Hepatic stellate cell (primary cell): ENCODE results near the gene REXO1.

Source experiments
- DNase-seq: peaks from one replicate; pipeline ENCODE4 v3.0.0; 2011; ENCODE audit warnings: low spot score

Gene REXO1

GRCh38 chr19:1861599-1862031 lies 13.3 kb upstream of the REXO1 start:
- no peak for DNase-seq

DNA sequence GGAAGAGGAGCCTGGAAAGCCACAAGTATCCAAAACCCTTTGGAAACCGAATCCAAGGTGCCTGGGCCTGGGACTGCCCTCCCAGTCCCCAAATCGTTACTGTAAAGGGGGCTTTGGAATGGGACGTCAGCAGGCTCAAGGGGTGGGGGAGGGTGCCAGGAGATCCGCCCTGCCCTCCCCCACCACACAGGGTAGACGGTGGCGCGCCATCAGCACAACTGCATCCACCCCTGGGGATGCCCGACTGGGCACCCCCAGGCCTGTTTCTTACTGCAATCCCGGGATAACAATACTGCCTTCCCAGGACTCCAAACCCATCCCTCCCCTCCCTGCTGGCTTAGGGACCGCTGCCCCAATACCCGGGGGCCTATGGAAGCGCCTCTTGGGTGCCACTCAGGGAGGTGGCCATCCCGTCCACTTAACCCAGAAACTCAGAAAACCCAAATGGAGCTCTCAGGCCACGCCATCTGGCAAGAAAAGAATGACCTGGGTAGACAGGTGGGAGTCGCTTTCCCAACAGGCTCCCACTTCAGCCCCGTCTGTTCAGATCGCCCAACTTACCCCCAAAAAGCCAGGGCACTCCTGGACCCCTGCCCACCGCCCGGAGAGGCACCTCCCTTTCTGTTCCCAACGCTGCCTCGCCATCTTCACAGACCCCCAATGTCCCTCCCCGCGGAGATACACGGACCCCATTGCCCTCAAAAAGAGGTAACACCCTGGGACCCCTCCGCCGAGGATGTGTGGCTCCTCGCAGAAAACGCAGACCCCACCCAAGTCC lies 12.7 kb upstream of the REXO1 start:
- DNase-seq: no peak

DNA sequence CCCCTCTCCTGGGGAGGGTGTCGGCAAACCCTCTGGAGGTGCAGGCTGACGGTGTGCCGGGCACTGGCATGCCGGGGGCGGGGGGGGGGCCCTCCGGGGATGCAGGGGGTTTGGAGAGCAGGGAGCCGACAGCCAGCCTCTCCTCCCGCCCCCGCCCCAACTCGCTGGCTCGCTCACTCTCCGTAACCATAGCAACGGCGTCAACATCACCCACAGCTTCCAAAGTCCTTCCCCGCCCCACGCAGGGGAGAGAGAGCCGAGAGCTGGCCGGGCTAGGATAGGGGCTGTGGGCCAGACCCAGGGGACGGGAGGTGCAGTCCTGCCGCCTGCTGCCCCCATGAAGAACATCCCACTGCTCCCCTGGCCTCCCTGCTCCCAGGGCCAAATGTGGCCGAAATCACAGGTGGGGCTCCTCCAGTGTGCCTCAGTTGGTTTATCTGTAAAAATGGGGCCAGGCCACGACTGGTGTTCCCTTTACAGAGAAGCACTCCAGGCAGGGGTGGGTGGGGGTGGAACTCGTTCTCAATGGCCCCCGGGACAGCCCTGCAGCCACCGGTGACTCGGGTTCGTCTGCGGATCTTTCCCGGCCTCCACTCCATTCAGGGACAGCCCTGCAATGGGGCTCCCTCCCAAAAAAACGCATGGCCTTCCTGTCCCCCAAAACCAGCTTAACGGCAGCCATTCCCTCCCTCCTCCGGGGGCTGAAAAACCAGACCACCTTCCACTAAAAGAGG lies 11.9 kb upstream of the REXO1 start:
- DNase-seq: peak; percentile 90

GRCh38 chr19:1859331-1859781 lies 11.1 kb upstream of the REXO1 start:
- no peak for DNase-seq

- no peak for DNase-seq
These were observed 10.3 kb upstream of the REXO1 start for GRCh38 chr19:1858412-1859081.

DNA sequence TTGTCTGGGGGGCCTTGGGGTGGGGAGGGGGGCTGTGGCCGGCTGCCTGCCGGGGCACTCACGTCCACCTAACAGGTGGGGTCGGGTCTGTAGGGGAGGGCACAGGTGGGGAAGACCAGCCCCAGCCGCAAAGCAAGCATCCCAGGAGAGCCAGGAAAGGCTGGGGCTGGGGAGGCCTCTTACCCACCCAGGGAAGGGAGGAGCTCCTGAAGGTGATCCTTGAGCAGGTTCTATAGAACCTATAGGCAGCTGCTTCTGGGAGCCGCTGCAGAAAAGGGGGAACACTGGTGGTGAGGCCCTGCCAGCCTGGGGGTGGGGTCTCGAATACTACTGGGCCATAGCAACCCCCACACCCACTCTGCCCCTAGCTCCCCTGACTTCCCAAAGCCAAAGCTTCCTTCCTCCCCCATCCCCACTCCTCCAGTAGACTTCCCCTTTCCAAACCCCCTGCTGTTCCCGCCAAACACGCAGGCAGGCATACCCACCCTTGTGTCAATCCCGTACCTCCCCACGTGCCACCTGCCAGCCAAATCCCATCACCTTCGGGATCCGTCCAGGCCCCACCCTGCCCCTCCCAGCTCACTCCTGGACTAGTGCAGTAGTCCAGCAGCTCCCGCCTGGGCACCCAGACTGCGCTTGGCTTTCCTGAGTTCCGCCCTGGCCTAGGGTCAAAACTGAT lies 9.5 kb upstream of the REXO1 start:
- DNase-seq: no peak

DNA sequence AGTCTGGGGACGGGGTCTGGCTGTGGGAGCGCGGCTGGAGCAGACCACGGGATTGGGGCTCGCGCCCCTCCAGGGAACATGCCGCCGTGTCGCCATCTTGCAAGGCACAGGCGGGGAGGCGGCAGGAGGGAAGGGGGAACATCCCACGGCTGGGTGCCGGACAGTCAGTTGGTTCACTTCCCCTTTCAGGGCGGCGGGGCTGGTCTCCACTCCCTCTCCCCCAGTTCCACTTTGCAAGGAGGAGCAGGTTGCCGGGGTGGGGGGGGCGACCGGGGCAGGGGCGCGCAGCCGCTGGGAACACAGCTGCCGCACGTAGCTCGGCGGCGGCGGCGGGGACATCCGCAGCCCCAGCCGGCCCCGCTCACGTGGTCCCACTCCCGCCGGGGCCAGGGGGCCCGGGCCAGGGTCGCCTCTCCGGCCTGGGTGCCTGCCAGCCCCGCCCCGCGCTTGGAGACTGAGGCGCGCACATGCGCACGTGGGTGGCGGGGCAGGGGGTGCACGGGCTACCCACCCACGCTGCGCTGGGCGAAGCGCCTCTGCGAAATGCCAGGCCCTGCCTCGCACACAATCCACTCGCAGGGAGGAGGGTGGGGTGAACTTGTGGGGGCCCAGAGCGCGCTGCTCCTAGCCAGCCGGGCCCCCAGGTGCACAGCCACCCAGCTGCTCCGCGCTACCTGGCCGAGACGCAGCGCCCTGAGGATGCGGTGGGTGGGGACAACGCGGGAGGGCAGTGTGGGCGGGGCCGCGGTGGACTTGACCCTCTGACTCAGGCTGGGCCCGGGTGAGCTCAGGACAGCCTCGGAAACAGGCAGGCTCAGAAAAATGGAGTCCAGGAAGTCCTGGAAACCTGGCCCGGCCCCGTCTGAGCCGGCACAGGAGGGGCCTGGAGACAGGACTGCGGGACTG lies 8.7 kb upstream of the REXO1 start:
- DNase-seq: peak; percentile 89

DNA sequence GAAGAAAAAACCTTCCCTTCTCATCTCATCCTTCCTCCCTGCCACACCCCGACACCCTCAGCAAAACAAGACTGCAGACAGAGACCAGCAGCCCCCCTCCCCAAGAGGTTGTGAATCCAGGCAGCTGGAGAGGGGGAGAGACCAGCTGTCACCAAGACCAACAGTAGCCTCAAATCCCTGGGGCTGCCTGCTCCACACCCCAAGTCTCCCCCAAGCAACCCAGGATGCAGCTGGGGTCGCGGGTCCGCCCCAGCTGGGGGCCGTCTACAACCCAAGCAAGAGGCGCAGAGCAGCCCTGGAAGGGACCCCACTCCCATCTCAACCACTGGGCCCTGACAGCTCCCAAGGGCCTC lies 8.0 kb upstream of the REXO1 start:
- DNase-seq: no peak

DNA sequence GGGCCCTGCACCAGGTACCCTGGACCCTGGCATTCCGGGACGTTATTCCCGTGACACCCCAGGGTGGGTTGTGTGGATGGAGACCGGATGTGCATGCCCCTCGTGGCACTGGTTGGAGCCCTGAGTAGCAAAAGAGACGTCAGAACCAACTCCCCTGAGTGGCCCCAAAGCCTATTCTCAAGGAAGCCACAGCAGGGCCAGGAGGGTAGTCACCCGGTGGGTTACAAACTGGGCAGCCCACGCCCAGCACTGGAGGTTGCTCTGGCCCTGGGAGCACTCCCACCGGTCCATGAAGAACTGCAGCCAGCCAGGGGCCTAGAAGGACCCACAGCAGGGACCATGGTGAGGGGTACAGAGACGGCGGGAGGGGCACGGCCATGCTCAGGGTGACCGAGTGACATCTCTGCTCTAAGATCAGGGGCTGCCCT lies 7.6 kb upstream of the REXO1 start:
- DNase-seq: no peak

DNA sequence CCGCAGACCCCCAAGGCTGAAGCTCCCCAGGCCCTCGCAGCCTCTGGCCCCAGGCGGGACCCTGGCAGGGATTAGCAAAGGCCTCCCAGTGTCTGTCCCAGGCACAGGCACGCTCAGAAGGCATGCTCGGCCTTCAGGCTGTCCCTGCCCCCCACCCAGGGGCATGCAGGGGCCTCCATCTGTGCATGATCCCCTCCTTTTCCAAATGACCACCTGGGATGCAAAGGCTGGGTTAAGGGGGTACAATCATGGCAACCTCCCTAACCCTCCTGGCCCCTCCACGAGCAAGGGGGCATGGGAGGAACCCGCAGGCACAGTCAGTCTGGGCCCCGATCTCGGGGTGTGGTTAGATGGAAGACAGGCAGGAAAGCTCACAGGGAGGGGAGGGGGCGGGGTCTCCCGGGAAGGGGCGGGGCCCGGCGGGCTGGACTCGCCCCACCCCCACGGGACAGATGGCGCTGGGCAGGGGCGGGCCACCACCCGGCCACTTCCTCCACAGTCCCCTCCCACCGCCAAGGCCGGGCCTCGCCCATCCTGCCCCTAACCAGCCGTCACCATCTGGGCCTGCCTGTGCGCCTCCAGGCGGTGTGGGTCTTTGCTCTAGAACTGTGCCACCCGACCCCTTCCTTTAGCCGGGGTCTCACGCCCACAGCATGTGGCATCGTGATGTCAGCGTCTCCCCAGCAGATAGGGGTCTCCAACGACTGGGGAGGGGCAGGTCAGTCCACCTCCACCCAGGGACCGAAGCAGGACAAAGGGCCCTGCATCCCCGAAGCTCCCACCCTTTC lies 7.0 kb upstream of the REXO1 start:
- peak; percentile 96 for DNase-seq

DNA sequence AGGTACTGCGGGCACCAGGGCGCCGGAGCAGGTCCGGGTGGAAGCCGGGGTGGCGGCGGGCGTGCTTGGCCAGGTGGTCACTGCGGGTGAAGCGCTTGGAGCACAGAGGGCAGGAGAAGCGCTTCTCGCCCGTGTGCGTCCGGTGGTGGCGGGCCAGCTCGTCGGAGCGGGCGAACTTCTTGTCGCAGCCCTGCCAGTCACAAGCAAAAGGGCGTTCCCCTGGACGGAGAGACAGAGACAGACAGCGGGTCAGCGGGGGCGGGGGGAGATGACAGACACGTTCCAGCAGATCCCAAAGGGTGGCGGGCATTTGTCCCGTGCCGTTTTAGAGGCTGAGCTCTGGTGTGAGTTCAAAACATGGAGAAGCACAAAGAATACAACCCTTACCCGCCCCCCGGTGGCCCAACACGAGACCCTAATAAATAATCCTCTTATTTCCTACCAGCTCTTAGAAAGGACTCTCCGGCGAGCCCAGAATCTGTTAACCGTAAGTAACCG lies 6.3 kb upstream of the REXO1 start:
- DNase-seq: no peak

DNA sequence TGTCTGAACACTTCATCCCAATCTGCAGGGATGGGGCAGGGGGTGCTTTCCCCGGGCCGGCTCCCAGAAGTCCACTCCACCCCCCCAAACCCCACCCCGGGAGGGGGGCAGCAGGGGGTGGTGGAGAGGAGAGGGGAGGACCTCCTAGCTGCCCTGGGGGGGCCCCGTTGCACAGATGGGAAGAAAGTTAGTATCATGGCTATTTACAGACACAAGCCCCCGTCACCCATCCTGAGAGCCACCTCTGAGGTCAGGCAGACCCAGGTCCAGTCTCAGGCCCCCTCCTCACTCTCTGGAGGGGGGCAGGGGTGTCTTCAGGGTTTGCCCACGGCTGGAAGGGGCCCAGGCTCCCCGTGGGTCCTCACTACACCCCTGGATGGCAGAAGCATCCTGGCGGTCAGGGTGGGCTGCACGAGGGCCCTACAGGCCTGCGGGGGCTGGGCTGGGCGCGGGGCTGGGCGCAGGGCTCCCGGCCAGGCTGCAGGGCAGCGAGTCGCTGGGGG lies 5.8 kb upstream of the REXO1 start:
- no peak for DNase-seq

GRCh38 chr19:1853295-1854038 lies 5.2 kb upstream of the REXO1 start:
- DNase-seq: peak; percentile 89

- DNase-seq: no peak
These were observed 4.4 kb upstream of the REXO1 start for GRCh38 chr19:1852581-1853128.

DNA sequence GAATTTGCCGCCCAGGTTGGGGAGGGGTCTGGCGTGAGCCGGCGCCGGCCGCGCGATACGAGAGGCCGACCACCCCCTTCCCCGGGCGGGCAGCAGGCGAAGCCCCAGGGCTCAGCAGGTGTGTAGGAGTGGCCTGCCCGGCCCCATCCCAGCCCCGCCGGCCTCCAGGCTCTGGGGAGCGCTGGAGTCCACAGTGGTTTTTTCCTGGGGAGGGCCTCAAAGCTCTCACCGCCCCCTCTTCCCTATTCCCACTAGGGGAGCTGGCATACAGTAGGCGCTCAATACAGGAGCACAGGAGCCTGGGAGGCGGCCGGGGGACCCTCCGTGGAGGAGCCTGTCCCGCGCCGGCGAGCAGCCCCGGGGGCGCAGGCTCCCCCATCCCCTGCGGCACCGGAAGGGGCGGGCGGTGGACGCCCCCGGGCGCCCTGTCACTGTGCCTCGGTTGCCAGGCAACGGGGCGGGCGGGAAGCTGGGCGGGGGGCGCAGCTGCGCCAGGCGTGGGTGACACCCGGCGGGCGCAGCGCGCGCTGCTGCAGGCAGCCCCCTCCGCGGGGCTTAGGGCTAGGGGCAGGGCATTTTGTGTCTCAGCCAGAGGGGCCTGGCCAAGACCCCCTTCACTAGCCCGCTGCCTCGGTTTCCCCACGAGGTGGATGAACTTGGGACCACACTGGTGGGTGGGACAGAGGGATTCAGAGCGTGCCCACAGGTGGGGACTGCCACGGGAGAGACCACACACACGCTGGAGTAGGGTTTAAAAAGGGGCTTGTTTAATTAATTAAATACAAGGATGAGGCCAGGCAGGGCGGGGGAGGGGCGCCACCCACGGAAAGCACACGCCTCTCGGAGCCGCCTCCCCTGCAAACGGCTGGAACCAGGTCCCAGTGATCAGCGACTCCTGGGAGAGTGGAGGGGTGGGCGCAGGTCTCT lies 3.6 kb upstream of the REXO1 start:
- DNase-seq: no peak

DNA sequence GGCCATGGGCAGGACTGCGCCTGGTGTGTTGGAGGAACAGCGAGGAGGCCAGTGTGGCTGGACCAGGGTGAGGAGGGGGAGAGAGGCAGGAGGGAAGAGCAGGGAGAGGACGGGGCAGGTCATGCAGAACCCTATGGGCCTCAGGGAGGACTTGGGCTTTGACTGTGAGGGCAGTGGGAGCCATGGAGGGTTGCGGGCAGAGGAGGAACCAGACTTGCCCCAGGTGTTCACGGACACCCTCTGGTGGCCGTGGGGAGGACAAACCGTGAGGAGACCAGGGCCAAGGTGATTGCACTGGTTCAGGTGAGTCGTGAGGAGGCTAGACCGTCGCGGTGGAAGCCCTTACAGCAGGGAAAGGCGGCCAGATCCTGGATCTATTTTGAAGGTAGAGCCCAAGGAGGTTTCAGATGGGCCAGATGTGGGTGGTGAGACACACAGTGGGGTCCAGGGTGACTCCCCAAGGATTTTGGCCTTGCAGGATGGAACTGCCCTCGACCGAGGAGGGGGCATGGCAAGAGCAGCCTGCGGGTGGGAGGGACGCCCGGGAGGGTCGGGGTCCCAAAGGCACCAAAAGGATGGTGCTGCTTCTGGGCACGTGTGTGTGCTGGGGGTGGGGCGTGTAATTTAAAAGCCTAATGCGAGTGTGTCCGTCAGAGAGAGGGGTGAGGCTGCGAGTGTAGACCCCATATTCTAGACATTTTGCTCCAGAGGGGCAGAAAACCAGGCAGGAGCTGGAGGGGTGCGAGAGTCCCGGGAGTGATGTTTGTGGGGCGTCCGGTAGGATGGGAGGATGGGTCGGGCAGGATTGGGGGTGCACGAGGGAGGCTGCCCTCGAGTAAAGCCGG lies 2.7 kb upstream of the REXO1 start:
- DNase-seq: no peak

DNA sequence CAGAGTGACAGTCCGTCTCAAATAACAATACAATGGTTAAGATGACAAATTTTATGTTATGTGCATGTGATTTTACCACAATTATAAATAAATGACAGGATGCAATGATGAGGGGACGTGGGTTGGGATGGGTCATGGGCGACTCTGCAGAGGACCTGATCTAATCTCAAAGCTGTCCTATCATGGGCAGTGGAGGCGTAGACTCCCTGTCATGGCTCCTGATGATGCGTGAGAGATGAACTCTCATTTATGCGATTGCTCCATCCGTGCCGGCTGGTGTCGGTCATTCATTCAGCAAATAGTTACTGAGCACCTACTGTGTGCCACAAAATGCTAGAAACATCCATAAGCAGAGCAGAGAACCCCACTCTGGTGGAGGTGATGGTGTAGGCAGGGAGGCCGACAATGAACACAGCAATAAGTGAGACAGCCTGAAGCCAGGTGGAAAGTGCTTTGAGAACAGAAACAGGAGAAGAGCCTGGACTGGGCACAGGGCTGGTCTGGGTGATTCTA lies 1.7 kb upstream of the REXO1 start:
- DNase-seq: no peak
